WTC11 (cell line): ENCODE results near the gene DEGS1.

Source experiments
- CDX4 ChIP-seq: fragments of 250-450 bp; sonication (Bioruptor Pico); IDR thresholded peaks from 2 replicates; pipeline ENCODE4 v1.9.0; 2021; ENCODE audit warnings: moderate library complexity, mild to moderate bottlenecking, inconsistent platforms, borderline replicate concordance
- CTCF ChIP-seq: fragments of 200-600 bp; IDR thresholded peaks from 2 replicates; pipeline ENCODE4 v1.8.0; 2022; ENCODE audit warnings: antibody characterized with exemption
- HMGA2 ChIP-seq: fragments of 250-450 bp; sonication (Bioruptor Pico); IDR thresholded peaks from 2 replicates; pipeline ENCODE4 v1.4.0; 2021; ENCODE audit warnings: mild to moderate bottlenecking, moderate library complexity
- KAT7 ChIP-seq: sonication (generic); formaldehyde crosslinking; IDR thresholded peaks from 2 replicates; pipeline ENCODE4 v1.8.1; 2023; ENCODE audit warnings: missing genetic modification reagents, mild to moderate bottlenecking, borderline replicate concordance
- MLX ChIP-seq: sonication (generic); formaldehyde crosslinking; IDR thresholded peaks from 2 replicates; pipeline ENCODE4 v1.8.1; 2023; ENCODE audit warnings: mild to moderate bottlenecking, missing genetic modification reagents, moderate library complexity
- PRDM15 ChIP-seq: sonication (generic); formaldehyde crosslinking; IDR thresholded peaks from 2 replicates; pipeline ENCODE4 v1.8.0; 2022; ENCODE audit warnings: missing genetic modification reagents
- RELA ChIP-seq: sonication (generic); formaldehyde crosslinking; IDR thresholded peaks from 2 replicates; pipeline ENCODE4 v1.8.1; 2022; ENCODE audit warnings: missing genetic modification reagents, mild to moderate bottlenecking, borderline replicate concordance
- ZNF232 ChIP-seq: sonication (generic); formaldehyde crosslinking; IDR thresholded peaks from 2 replicates; pipeline ENCODE4 v1.8.0; 2022; ENCODE audit warnings: mild to moderate bottlenecking, missing genetic modification reagents

GRCh38 chr1:224160171-224160682 is 22.8 kb upstream of the DEGS1 start:
- TF ChIP-seq KAT7 (CRISPR knock-in tag) (no peak), CTCF (no peak), PRDM15 (CRISPR knock-in tag) (no peak), CDX4 (CRISPR knock-in tag) (no peak), HMGA2 (CRISPR knock-in tag) (no peak), ZNF232 (CRISPR knock-in tag) (no peak), RELA (CRISPR knock-in tag) (no peak), MLX (CRISPR knock-in tag) (no peak)
